HG03175 (cell line): ENCODE measurements around the gene KAT6B.
"Not testable (repeated sequence)": the region's sequence is repeated elsewhere in the genome, so short reads cannot be mapped to it uniquely, and the experiment has no call there.

Experiments
- ATAC-seq: cut with Tn5 transposase; IDR thresholded peaks from one replicate; pipeline ENCODE4 v1.9.1; 2021; ENCODE audit warnings: mild to moderate bottlenecking, moderate library complexity; ENCODE audit not compliant: unreplicated experiment

The KAT6B gene

DNA sequence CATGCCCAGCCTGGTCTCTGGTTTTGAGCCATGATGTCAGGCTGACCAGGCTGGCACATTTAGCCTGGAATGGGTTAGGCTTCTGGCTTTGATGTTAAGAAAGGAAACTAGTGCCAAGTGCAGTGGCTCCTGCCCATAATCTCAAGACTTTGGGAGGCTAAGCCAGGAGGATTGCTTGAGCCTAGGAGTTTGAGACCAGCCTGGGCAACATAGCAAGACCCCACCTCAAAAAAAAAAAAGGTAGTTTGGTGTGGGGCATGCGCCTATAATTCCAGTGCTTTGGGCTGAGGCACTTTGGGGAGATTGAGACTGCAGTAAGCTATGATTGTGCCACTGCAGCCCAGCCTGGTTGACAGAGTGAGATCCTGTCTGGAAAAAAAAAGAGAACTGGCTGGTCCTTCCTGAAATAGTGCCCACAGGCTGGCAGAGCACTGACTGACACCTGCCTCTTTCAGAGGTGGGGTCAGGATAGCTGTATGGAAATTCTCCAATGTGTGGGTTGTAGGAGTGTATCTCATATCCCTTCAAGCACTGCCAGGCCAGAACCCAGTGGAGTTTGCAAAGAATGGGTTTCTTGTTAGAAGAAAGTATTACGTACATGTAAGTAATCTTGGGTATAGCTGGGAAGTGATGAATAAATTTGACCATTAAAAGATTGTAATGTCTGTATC, 61.3 kb downstream of the KAT6B start:
- no peak for ATAC-seq

DNA sequence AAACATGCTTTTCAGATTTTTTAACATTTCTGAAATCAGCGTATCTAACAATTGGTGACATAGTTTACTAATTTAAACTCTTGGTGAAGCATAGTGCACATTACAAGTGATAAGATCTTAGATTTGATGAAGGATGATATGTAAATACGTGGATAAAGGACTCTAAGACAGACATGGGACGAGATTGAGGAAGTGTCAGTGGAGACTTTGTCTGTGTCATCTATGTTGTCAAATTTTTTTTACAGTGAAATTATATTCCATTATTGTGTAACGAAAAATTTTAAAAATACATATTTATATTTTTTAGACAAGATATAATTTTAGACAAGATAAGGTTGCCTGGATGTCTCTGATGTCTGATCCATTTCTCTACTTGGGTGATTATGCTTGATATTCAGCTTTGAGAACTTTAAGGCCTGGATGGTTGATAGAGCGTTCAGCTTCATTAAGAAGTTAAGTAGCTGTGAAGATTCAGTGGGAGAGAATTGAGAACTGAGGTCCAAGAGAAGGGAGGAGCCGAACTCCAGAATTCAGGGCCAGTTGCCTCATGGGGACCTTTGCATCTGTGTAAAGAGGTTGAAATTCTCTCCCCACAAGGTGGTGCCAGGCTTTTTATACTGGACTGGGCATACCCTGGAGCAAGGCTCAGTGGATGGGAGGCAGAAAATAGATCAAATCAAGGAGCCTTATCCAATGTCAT, 62.7 kb downstream of the KAT6B start:
- ATAC-seq, result no peak

DNA sequence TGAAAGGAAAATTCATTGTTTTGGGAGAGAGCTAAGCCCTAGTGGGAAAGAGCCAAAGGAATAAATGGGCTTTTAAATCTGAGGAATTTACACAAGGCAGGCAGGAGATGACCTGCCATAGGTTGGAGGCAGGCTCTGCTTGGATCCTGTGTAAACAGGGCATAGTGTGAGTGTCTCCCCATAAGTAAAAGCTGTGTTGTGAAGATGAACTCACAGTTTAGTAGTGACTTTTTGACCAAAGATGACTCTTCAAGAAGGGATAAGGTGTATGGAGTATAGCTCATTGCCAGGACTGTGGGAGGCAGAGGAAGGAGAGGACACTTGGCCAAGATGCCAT, 63.2 kb downstream of the KAT6B start:
- ATAC-seq, result no peak

DNA sequence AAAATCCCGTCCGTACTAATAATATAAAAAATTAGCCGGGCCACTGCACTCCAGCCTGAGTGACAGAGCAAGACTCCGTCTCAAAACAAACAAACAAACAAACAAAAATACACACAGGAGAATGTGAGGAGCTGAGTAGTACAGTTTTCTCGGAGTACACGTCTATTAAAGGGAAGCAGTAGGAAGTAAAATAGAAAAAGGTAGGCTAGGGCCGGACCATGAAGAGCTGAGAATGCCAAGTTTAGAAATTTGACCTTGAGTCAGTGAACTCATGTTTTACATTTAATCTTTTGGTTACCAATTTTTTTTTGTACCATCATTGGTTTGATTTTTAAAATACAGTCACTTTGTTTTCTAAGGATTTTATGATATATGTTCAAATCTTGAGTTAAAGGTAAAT, 64.1 kb downstream of the KAT6B start:
- no peak for ATAC-seq

DNA sequence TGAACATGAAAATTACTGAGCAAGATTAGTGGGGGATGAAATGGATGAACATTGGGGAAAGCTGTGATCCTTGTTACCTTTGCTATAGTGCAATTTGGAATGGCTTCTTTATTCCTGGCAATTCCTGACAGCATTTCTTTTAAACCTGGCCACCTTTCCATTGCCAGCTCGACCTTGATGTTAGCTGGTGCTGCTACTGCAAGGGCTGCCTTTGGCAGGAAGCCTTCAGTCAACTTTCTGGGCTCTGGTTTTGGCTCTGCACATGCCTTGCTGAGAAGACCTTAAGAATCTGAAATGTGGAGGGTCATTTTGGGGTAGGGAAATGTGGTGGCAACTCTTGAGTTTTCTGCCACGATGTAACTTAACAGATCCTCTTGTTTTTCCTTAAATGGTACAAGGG, 64.7 kb downstream of the KAT6B start:
- ATAC-seq, result no peak

DNA sequence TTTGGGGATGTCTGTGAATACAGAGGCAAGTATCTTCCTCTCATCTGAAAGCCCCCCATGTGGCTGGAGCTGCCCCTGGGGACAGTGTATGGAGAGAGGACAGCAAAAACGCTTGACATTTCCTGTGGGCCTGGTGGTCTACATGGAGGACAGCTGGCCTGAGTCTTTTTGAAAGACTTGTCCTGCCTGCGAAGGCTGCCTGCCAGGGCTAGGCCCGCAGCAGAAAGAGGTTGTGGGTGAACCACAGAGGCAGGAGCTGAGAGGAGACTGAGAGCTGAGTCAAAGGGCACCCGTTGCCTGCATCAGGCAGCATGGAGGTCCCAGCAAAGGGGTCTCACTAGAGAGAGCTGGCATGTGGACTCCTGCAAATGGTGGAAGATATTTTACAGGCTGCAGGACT, 66.4 kb downstream of the KAT6B start:
- ATAC-seq, result no peak

DNA sequence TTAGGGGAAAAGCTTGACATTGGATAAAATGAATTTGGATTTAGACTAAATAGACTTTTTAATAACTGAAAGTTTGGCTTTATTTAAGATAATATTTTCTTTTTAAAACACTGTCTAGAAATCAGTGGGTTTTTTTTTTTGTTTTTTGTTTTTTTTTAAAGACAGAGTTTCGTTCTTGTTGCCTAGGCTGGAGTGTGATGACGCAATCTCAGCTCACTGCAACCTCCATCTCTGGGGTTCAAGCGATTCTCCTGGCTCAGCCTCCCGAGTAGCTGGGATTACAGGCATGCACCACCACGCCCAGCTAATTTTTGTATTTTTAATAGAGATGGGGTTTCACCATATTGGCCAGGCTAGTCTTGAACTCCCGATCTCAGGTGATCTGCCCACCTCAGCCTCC, 66.9 kb downstream of the KAT6B start:
- ATAC-seq, result not testable (repeated sequence)

DNA sequence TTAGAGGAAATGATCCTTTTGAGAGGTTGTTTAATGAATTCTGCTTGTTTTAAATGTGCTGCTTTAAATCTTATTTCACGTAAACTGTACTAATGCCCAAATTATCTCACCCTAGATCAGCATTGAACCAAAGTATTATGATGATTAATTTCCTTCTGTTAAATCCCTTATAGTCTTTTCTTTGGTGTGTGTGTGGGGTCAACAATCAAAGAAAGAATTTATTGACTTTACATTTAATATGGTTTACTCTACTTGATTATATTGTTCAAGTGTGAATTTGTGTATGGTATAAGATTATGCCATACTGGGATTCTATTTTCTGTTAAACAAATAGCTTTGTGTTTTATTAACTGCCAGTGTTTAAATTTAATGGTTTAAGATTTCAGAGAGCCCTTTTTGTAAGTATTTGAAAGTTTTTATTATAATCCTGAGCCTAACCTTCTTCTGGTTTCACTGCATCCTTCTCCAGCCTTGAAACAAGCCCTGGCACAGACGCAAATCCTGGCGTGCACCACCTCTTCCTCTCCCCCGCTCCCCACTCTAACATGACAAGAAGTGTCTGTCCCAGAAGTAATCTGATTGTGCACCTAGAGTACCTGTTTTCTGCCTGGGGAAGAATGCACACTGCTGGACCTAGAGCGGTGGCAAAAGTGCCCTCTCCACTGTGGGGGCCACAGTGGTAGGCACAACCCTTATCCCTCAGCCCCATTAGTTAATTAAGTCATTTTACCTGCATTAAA, 70.6 kb downstream of the KAT6B start:
- no peak for ATAC-seq

DNA sequence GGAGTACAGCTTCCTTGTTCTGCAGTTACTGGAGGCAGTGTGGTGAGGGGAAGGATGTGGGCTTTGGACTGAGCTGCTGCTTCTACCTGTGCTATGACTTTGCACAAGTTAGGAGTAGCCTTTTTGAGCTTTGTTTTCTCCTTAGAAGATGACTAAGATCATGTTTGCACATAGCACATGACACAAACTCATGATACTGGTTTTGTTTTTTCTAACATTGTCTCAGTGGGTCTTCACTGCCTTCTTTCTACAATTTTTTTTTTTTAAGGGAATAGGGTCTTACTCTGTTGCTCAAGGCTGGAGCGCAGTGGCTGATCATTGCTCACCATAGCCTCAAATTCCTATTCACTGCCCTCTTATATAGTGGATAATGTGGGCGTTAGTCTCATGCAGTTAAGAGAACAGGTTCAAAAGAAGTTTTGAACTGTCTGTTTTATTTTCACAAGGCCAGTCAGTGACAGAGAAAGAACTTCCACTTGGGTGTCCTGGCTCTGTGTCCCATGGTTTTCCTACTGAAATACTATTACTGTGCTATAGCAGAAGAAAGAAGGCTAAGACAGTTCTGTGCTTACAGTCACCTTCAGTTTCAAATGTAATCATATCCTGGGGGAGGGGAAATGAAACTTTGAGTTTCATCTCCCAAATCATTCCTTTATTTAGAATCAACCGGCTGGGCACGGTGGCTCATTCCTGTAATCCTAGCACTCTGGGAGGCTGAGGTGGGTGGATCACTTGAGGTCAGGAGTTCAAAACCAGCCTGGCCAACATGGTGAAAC, 72.0 kb downstream of the KAT6B start:
- peak; percentile 54 for ATAC-seq

DNA sequence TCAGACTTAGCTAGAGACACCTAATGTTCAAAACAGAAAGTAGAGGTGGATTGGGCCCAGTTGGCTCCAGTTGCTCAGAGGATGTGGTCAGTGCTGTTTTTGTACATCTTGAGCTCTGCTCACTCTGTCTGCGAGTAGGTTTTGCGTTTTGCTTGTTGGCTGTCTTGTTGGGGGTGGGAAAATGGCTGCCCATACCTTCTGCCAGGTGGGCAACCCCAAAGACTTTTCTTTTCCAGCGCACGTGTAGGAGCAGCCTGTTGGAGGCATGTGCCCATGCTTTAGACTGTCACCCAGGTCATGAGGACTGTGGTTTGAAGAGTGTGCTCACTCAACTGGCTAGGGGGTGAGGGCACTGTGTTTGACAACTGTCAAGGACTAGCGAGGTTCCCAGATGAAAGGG, 73.9 kb downstream of the KAT6B start:
- peak; percentile 72 for ATAC-seq

DNA sequence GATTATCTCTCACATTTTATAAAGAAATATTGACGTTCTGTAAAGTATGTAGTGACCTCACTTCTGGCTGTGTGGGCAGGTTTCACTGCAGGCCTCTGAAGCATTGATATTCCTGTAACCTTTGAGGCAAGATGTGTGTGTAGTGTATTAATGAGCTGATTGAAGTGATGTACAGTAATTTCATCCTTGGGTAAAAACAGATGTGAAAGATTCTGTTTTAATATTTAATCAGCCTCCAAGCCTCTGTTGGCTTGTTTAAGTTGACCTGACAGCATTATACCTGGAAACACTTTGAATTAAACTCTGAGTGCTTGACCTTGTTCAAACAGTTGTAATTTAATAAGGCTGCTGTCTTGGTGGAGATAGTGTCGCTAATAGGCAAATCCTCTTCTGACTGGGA, 74.9 kb downstream of the KAT6B start:
- ATAC-seq, result no peak

DNA sequence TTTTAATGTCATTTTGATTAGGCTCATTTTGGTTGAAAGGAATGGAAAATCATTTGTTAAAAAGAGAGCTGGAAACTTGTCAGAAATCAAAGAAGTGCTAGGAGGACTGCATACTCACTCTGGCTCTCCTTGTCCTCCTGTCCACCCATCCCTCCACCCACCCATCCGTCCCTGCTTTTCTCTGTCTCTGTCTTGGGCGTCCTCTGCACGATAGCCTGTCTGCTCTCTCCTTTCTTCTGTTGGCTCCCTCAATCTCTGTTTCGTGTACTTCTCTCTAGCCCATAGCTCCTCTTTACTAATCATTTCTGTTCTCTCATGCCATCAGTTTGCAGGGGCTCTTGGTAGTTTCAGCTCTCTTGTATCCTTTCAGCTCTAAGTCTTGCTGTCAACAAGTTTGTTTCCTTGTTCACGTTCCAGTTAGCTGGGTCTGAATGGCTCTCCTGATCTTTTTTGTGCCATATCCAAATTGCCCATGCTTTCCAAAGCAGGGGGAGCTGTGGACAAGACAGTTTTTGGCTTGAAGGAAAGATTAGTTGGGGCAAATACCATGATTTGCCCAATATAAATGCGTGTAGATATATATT, 75.6 kb downstream of the KAT6B start:
- no peak for ATAC-seq

DNA sequence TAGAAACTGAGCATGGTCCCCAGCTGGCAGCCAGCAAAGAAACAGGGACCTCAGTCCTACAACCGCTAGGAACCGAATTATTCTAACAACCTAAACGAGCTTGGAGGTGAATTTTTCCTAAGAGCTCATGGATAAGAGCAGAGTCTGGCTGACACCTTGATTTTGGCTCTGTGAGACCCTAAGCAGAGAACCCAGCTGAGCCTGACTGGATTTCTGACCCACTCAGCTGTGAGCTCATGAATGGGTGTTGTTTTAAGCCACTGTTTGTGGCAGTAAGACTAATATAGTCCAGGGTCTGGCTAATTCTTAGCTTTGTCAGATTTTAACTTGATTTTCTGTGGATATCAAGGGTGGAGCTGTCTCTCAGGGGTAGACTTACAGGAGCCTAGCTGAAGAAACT, 77.1 kb downstream of the KAT6B start:
- ATAC-seq, result no peak

DNA sequence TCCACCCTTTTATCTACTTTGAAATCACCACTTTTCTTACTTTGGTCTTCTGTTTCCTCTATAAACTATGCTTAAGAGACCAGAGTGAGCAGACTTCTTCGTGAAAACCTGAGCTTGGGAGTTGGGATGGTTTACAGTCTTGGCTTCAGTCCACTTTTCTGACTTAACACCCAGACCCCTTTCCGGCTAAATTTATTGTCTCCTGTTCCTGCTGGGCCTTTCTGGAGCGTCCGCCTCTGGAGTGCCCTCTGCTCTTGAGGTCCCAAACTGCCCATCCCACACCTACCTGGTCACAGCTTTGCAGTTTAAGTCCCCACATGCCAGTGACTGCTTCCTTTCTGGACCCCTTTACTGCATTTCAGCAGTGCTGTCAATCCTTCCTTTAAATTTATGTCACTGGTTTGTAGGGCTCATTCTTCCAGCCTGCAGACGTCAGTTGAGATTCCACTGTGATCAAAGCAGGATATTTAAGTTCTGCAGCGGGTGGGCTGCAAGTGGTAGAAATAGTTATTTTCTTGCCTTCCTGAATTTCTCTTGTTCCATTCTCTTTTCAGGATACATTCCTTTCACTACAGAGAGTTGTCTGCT, 80.3 kb downstream of the KAT6B start:
- ATAC-seq, result no peak

DNA sequence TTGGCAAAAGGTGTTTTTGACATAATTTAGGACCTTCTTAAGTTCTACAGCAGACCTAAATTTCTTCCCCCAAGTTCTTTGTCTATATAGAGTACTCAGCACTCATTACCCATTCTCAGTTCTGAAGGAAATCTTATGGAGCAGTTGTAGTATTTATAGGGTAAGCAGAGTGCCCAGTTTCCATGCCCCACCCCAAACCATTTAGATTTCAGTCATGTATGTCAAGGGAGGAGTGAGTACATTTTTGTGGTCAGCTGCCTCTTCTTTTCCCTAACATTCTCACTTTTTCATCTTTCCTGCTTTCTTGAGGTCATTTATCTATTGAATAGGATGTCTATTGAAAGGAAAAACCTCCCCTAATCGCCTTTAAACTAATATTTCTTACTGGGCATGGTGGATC, 83.3 kb downstream of the KAT6B start:
- ATAC-seq, result no peak

DNA sequence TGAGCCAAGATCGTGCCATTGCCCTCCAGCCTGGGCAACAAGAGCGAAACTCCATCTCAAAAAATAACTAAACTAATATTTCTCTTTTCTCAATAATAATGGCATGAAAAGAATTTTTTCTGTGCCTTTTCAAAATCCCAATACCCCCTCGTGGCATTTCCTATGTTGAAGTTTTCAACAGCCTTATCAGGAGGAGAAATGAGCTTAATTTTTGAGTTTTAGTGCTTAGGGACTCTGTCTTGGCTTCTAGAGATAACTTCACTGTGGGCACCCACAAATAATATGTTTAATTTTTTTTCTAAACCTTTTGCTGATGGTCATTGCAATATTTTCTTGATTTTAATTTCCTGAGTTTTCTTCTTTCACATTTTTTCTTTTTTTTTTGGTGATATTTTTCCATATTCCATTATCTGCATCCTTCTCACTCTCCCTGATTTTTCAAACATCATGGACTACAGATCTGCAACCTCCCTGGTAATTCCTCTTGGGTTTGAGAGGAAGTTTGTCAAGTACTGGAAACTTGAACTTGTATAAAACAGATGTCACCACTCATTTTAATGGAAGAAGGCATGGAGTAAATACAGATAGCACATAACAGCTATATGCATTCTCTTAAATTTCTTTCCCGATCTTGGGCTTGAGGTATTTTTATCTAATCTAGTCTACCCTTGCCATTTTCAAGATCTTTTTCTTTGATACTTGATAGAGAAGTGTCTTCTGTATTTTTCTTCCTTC, 84.0 kb downstream of the KAT6B start:
- ATAC-seq, result no peak

DNA sequence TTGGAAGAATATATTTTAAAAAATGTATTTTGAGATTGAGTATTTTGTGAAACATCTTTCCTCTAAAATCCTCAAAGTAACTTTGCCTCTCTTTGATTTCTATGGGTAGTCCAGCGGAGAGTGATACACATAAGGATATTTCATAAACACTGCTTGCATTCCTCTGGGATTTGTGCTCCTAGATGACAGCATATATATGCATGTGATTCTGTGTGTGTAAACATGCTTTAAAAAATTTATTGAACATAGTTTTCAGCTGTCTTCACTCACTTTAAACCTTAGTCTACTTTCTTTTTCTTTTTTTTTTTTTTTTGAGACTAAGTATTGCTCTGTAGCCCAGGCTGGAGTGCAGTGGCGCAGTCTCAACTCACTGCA, 84.6 kb downstream of the KAT6B start:
- ATAC-seq, result no peak

DNA sequence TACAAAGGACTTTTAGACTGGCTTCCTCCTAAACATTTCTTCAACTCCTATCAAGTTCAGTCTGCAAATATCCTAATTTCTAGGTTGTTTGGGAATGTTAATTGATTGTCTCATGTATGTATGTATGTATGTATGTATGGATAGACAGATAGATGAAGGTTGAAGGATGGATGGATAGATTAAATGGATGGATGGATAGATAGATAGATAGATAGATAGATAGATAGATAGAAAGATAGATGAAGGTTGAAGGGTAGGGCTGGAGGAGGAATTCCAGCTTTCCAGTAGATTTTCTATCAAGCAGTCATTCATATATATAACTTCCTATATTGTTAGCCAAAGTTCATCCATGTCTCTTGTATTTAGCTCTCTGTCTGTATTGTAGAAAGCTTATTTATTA, 85.8 kb downstream of the KAT6B start:
- ATAC-seq, result no peak

DNA sequence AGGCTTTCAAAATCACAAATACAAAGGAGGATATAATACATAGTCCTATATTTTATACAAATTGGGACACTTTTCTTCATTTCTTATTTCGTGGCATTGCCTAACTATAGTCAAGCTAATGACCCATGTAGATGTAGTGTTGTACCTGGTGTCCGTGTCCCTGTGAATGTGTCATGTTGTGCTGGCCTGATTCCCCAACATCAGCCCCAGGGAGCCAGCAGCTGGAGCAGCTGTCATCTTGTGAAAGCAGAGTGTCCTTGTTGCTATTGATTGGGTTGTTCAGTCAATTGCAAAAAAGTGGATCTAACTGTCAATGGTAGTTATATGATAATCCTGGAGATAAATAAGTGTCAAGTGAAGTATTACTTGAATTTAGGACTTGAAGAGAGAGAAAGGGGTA, 86.3 kb downstream of the KAT6B start:
- ATAC-seq, result no peak

DNA sequence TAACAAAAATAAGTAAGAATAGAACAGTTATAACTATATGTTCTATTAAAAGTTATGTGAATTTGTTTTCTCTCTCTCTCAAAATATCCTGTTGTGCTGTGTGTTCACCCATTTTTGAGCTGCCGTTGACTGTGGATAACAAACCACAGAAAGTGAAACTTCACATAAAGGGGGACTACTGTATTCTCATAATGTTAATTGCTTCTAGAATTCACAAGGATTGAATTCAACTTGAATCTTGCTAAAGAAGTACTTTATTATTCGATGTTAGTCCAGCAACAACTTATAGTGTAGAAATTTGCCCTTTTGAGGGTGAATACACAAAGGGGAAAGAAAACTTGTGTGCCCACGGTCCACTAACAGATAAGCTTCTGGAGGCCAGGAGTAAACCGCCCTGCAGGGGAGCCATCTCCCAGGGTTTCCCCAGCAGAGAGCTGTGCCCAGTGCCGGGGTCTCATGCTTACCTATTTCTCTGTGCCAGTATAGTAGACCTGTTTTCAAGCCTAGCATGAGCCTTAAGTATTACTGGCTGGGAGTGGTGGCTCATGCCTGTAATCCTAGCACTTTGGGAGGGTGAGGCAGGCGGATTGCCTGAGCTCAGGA, 87.1 kb downstream of the KAT6B start:
- peak; percentile 47 for ATAC-seq
